GM23248 (cell line): Measurements from ENCODE around the gene ANO10.

Experiments used
- EZH2 ChIP-seq: fragments of 200-600 bp; sonication (generic); IDR thresholded peaks from 2 replicates; pipeline ENCODE4 v1.6.1; 2018; ENCODE audit warnings: antibody characterized with exemption, mild to moderate bottlenecking; ENCODE audit not compliant: insufficient read depth, poor library complexity, severe bottlenecking
- EZH2phosphoT487 ChIP-seq: fragments of 200-600 bp; sonication (generic); IDR thresholded peaks from 2 replicates; pipeline ENCODE4 v1.6.1; 2018; ENCODE audit warnings: antibody characterized with exemption, moderate library complexity, mild to moderate bottlenecking, low read depth; ENCODE audit not compliant: insufficient read depth

- TF ChIP-seq EZH2 = no peak
- TF ChIP-seq EZH2phosphoT487 = no peak
These were observed 243.5 kb downstream of the ANO10 start for GRCh38 chr3:43378066-43378935.
